DMS79 (cell line): Measurements from ENCODE around the gene CD84.
"Not testable (repeated sequence)": the region's sequence is repeated elsewhere in the genome, so short reads cannot be mapped to it uniquely, and the experiment has no call there.

Source experiments
- DNase-seq: peaks from one replicate; lab custom pipeline; 2025; lab: John Stamatoyannopoulos, UW

CD84 gene

DNA sequence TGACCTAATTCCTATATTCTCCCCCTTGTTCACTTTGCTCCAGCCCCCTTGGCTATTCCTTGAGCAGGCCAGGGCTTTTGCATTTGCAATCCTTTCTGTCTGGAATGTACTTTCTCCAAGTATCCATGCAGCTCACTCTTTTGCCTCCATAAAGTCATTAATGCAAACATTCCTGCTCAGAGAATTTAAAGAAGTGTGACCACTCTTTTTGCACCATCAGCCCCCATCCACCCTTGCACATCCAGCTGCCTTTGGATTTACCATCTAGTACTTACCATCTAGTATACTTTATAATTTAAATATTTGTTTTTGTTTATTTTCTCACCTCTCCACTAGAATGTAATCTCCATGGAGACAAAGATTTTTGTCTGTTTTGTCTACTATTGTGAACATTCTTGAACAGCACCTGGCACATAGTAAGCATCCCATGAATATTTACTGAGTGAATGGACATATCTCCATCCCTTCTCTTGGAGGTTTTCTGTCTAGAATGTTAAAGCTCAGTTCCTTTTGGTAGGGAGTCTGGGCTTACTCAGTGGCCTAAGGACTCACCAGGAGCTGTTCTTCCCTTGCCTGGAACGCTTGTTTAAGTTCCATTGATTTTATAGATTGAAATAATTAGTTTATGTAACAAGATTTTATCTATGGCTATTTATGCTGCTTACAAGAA, 78.8 kb downstream of the CD84 start:
- DNase-seq = no peak

DNA sequence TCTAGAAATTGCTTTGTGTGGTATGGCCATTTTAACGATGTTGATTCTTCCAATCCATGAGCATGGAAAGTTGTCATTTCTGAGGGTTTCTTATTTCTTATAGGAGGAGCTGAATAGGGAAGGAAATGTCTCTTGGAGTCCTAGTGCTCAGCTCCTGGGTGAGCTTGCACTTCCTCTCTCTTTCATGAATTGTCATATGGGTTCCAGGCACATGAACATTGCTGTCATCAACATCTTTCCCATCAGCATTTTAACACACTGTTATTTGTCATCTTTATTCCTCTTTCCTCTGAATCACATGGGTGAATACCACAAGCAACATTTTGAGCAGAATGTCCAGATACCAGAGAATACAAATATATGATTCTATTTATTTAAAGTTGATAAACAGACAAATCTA, 79.7 kb downstream of the CD84 start:
- no peak for DNase-seq

DNA sequence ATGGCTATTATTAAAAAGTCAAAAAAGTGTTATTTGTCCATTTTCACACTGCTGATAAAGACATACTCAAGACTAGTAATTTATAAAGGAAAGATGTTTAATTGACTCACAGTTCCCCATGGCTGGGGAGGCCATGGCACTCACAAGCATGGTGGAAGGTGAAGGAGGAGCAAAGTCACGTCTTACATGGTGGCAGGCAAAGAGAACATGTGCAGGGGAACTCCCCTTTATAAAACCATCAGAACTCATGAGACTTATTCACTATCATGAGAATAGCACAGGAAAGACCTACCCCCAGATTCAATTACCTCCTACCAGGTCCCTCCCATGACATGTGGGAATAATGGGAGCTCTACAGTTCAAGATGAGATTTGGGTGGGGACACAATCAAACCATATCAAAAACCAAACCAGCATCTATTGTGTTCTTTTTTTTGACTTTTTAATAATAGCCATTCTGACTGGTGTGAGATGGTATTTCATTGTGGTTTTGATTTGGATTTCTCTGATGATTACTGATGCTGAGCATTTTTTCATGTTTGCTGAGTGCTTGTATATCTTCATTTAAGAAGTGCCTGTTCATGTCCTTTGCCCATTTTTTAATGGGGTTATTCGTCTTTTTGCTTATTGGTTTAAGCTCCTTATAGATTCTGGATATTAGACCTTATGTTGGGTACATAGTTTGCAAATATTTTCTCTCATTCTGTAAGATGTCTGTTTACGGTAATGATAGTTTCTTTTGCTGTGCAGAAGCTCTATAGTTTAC, 80.8 kb downstream of the CD84 start:
- DNase-seq = not testable (repeated sequence)

- DNase-seq = no peak
Observed at GRCh38 chr1:160496334-160496733, 83.0 kb downstream of the CD84 start.

- DNase-seq = no peak
Observed at GRCh38 chr1:160494620-160495019, 84.7 kb downstream of the CD84 start.

GRCh38 chr1:160492617-160493016, 86.7 kb downstream of the CD84 start:
- DNase-seq = no peak

GRCh38 chr1:160491981-160492380, 87.3 kb downstream of the CD84 start:
- no peak for DNase-seq
